Dedifferentiated amniotic fluid mesenchymal stem cell (primary cell): ENCODE measurements around the gene GPR17.

Source experiments
- DNase-seq: peaks from one replicate; pipeline ENCODE4 v3.0.0-alpha.2; 2016; ENCODE audit errors: extremely low spot score

The GPR17 gene

GRCh38 chr2:127654838-127655175, 8.9 kb downstream of the GPR17 start:
- DNase-seq, result no peak

- DNase-seq, result no peak
These were observed 9.5 kb downstream of the GPR17 start for GRCh38 chr2:127655209-127656073.

- no peak for DNase-seq
These were observed 10.7 kb downstream of the GPR17 start for GRCh38 chr2:127656569-127657231.

GRCh38 chr2:127657232-127657595, 11.3 kb downstream of the GPR17 start:
- DNase-seq, result no peak

- no peak for DNase-seq
These were observed 12.2 kb downstream of the GPR17 start for GRCh38 chr2:127658146-127658545.

- no peak for DNase-seq
These were observed 12.9 kb downstream of the GPR17 start for GRCh38 chr2:127658641-127659407.

- no peak for DNase-seq
These were observed 13.7 kb downstream of the GPR17 start for GRCh38 chr2:127659408-127660290.

- DNase-seq, result no peak
These were observed 14.3 kb downstream of the GPR17 start for GRCh38 chr2:127660291-127660578.

GRCh38 chr2:127661072-127661649, 15.2 kb downstream of the GPR17 start:
- DNase-seq, result no peak

- no peak for DNase-seq
These were observed 16.1 kb downstream of the GPR17 start for GRCh38 chr2:127661949-127662510.

GRCh38 chr2:127662937-127663565, 17.1 kb downstream of the GPR17 start:
- no peak for DNase-seq

- no peak for DNase-seq
These were observed 17.7 kb downstream of the GPR17 start for GRCh38 chr2:127663566-127664064.

GRCh38 chr2:127664065-127664894, 18.3 kb downstream of the GPR17 start:
- DNase-seq, result no peak

GRCh38 chr2:127664895-127665225, 18.9 kb downstream of the GPR17 start:
- no peak for DNase-seq

- no peak for DNase-seq
These were observed 19.4 kb downstream of the GPR17 start for GRCh38 chr2:127665267-127665893.

- no peak for DNase-seq
These were observed 23.1 kb downstream of the GPR17 start for GRCh38 chr2:127669056-127669455.

- no peak for DNase-seq
These were observed 24.4 kb downstream of the GPR17 start for GRCh38 chr2:127670055-127670956.

GRCh38 chr2:127670957-127671290, 25.0 kb downstream of the GPR17 start:
- DNase-seq, result no peak
